ENCODE results near the gene RCAN3.

RCAN3 gene

DNA sequence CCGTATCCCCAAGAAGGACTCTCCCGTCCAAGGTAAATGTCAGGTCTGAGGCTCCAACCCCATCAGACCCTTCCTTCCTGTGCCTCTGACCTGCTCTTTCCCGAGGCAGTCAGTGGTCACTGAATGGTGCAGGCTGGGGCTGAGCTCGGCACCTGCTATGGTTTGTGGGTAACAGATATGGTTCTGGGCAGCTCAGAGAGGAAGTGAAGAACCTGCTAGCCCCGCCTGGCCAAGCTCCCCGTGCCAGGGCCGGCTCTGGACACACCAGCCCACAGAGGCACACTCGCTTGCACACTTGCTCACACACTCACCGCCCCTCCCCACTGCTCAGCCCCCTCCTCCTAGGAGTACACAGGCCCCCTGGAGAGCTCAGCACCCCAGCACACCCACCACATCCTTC, 69.7 kb downstream of the RCAN3 start:
- no peak for DNase-seq (ENCODE audit: low read depth in 2 of 2)
- no peak for TF ChIP-seq CTCF (IDR thresholded peaks at IDR 0.05; ENCODE audit: low read depth, low read length)
- H3K4me3 ChIP-seq (replicated peaks in 1 of 2; ENCODE audit: low read depth in 2 of 2, low read length in 2 of 2): no peak overlapping the region

DNA sequence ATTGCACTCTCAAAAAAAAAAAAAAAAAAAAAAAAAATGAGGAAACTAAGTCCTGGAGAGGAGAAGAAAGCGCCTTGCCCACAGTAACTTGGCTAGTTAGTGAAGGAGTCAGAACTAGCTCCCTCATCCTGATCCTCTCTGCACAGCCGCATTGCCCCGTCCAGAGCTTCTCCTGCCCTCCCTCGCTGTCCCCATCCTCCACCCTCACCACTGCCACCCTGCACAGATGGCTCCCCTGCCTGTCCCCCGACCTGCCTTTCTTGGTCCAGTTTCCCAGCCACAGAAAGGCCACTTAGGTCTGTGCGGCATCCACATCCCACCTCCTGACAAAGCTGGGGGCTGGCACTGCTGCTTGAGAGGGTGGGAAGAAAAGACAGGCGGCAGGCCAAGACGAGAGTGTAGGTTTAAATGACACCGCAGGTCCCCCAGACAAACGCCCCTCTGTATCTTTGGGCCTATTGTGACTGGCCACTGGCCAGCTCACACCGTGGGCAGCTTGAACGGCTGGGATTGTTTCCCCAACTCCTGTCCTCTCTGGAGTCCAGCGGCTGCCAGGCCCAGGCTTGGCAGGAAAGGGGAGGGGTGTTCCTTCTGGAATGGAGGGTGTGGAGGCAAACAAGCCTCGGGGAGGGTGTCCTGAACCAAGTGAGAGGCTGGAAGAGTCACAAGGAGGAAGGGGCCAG, 73.4 kb downstream of the RCAN3 start:
- no peak overlapping the region for H3K4me3 ChIP-seq (replicated peaks in 1 of 2; ENCODE audit: low read depth in 2 of 2, low read length in 2 of 2)
- TF ChIP-seq CTCF (IDR thresholded peaks at IDR 0.05; ENCODE audit: low read depth, low read length): no peak
- no peak for DNase-seq (ENCODE audit: low read depth in 2 of 2)

DNA sequence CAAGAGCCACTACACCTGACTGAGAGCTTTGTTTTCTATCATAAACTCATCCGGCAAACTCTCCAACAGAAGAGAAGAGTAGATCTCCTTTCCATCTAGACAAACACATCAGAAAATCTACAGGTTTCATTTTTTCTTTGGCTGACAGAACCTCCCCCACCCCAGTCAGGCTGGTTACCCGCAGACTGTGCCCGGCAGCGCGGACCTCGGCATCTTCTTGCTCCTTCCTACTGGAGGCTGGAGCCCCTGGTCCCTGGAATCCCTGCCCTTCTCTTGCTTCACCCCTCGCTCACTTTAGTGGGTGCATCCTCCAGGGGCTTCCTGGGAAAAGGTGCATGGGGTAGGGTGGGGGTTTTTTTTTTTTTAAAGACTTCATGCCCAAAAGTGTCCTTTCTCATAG, 76.2 kb downstream of the RCAN3 start:
- no peak for DNase-seq (ENCODE audit: low read depth in 2 of 2)
- H3K4me3 ChIP-seq (replicated peaks in 1 of 2; ENCODE audit: low read depth in 2 of 2, low read length in 2 of 2): no peak overlapping the region
- TF ChIP-seq CTCF (IDR thresholded peaks at IDR 0.05; ENCODE audit: low read depth, low read length): no peak

DNA sequence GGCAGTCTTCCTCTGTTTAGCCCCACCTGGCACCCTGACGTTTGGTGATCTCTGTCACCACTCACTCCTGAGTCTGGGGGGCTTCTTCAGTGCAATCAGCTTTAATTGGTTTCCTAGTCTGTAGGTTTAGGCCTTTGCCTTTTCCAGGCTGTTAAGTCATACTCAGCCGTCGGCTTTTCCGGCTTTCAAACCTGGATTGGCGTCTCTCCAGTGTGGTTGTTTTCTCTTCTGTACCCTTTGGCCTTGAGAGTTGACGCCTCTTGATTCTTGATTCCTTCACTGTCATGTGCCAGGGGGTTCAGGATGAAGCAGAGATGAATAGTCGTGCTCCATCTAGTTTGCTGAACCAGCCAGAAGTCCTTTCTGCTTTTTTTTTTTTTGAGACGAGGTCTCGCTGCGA, 78.1 kb downstream of the RCAN3 start:
- TF ChIP-seq CTCF (IDR thresholded peaks at IDR 0.05; ENCODE audit: low read depth, low read length): no peak
- no peak for DNase-seq (ENCODE audit: low read depth in 2 of 2)
- no peak overlapping the region for H3K4me3 ChIP-seq (replicated peaks in 1 of 2; ENCODE audit: low read depth in 2 of 2, low read length in 2 of 2)

- no peak overlapping the region for H3K4me3 ChIP-seq (replicated peaks in 1 of 2; ENCODE audit: low read depth in 2 of 2, low read length in 2 of 2)
- no peak for TF ChIP-seq CTCF (IDR thresholded peaks at IDR 0.05; ENCODE audit: low read depth, low read length)
- no peak for DNase-seq (ENCODE audit: low read depth in 2 of 2)
These were observed 81.6 kb downstream of the RCAN3 start for GRCh38 chr1:24584171-24584647.

DNA sequence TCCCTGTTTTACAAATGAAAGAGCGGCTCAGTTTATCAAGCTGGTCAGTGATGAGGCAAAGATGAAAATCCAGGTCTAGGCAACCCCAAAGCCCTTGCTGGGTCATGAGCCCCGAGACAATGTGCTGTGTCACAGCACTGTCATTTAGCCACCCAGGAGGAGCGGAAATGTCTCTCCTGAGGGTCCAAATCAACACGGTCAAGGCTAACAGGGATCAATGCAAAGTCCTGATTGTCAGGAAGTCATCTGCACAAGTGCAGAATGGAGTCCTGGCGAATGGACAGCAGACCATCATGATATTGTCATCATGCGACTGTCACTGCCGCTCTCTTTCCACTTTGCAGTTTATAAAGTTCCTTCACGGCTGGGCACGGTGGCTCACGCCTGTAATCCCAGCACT, 83.5 kb downstream of the RCAN3 start:
- no peak overlapping the region for H3K4me3 ChIP-seq (replicated peaks in 1 of 2; ENCODE audit: low read depth in 2 of 2, low read length in 2 of 2)
- no peak for TF ChIP-seq CTCF (IDR thresholded peaks at IDR 0.05; ENCODE audit: low read depth, low read length)
- no peak for DNase-seq (ENCODE audit: low read depth in 2 of 2)

Measured in cardiac fibroblast (primary cell).